H1 (cell line): ENCODE results near the gene RAB40C. TPM values are rescaled to one million over a fixed set of nuclear protein-coding genes. Genes with fewer than 3 reads are reported as not detected.

Experiments
- CTCF ChIA-PET: fragments of 300-600 bp; sonication (Branson Sonifier 250); formaldehyde crosslinking; loops from one replicate; lab custom pipeline; 2021; ENCODE audit not compliant: partially characterized antibody; lab: Charles Lee
- POLR2A ChIA-PET: fragments of 300-600 bp; sonication (Branson Sonifier 250); formaldehyde crosslinking; loops from one replicate; lab custom pipeline; 2021; ENCODE audit warnings: inconsistent platforms; ENCODE audit not compliant: partially characterized antibody; lab: Charles Lee
- DNase-seq, 2 experiments: peaks; one replicate each; pipeline versions ENCODE4 v3.0.0 to v3.0.0-alpha.2; 2010 to 2022; ENCODE audit warnings: low spot score in 2 of 2, low read depth in 1 of 2, mixed read lengths in 1 of 2
- FAIRE-seq: peaks from 2 replicates; lab custom pipeline; 2011; peaks lifted over from hg19 to GRCh38; lab: Jason Lieb, UNC
- H2AFZ ChIP-seq: 2 replicates; pipeline ENCODE4 v1.8.1; 2012; ENCODE audit warnings: low read length, inconsistent platforms
- H2AK5ac ChIP-seq: 2 replicates; pipeline ENCODE4 v1.6.1; 2013; ENCODE audit warnings: low read depth, low read length
- H2BK120ac ChIP-seq: replicated peaks from 2 replicates; pipeline ENCODE3; 2013; ENCODE audit warnings: low read depth, low read length, inconsistent platforms
- H2BK12ac ChIP-seq: 2 replicates; pipeline ENCODE4 v1.6.1; 2013; ENCODE audit warnings: low read depth, low read length
- H2BK15ac ChIP-seq: 2 replicates; pipeline ENCODE4 v1.6.1; 2013; ENCODE audit warnings: low read length
- H2BK20ac ChIP-seq: 2 replicates; pipeline ENCODE4 v1.6.1; 2013; ENCODE audit warnings: low read length
- H2BK5ac ChIP-seq: 2 replicates; pipeline ENCODE4 v1.6.1; 2013; ENCODE audit warnings: low read depth, low read length
- H3K14ac ChIP-seq: 2 replicates; pipeline ENCODE4 v1.6.1; 2013; ENCODE audit warnings: inconsistent platforms; ENCODE audit not compliant: insufficient read length
- H3K18ac ChIP-seq: 2 replicates; pipeline ENCODE4 v1.6.1; 2013; ENCODE audit warnings: low read length; ENCODE audit errors: extremely low read depth
- H3K23ac ChIP-seq: 2 replicates; pipeline ENCODE4 v1.6.1; 2013; ENCODE audit warnings: inconsistent platforms; ENCODE audit not compliant: insufficient read length
- H3K23me2 ChIP-seq: 2 replicates; pipeline ENCODE4 v1.6.1; 2013; ENCODE audit warnings: low read depth, low read length
- H3K27ac ChIP-seq: 2 replicates; pipeline ENCODE4 v1.6.1; 2011; ENCODE audit warnings: low read depth, low read length, inconsistent platforms
- H3K27me3 ChIP-seq, 4 experiments: replicated peaks in 1 of 4; 1 replicate in 1 of 4; 2 replicates in 3 of 4; pipeline versions ENCODE4 v1.6.1 to v1.8.1; 2011 to 2013; ENCODE audit warnings: low read length in 3 of 4, mild to moderate bottlenecking in 3 of 4, inconsistent platforms in 2 of 4, mixed read lengths in 2 of 4, moderate library complexity in 1 of 4; ENCODE audit not compliant: control insufficient read depth in 3 of 4, insufficient read depth in 3 of 4; ENCODE audit errors: extremely low read depth in 1 of 4
- H3K36me3 ChIP-seq, 4 experiments: 2 replicates each; pipeline versions ENCODE4 v1.6.1 to v1.8.1; 2011 to 2013; ENCODE audit warnings: mild to moderate bottlenecking in 4 of 4, low read length in 3 of 4, moderate library complexity in 2 of 4, control low read depth in 1 of 4, inconsistent platforms in 1 of 4; ENCODE audit not compliant: insufficient read depth in 4 of 4, control insufficient read depth in 2 of 4
- H3K4ac ChIP-seq: replicated peaks from 2 replicates; pipeline ENCODE3; 2013; ENCODE audit warnings: low read length, low read depth, mixed read lengths, inconsistent platforms; ENCODE audit not compliant: insufficient read length
- H3K4me1 ChIP-seq, 4 experiments: replicated peaks in 1 of 4; 1 replicate in 1 of 4; 2 replicates in 3 of 4; pipeline versions ENCODE4 v1.6.1 to v1.8.1; 2011 to 2013; ENCODE audit warnings: low read length in 3 of 4, inconsistent platforms in 2 of 4, mixed read lengths in 1 of 4; ENCODE audit not compliant: insufficient read depth in 4 of 4, control insufficient read depth in 3 of 4
- H3K4me2 ChIP-seq, 2 experiments: 2 replicates each; pipeline versions ENCODE4 v1.6.1 to v1.8.1; 2011 to 2013; ENCODE audit warnings: low read depth in 2 of 2, low read length in 2 of 2, control low read depth in 1 of 2, inconsistent platforms in 1 of 2, mild to moderate bottlenecking in 1 of 2; ENCODE audit not compliant: insufficient read depth in 1 of 2
- H3K4me3 ChIP-seq, 4 experiments: fragments of 200-600, 300-600 bp in 1 of 4; sonication (generic), shearing (Covaris generic), sonication (Bioruptor Twin) in 1 of 4; 2 replicates each; pipeline versions ENCODE4 v1.5.1 to v1.8.1; 2011 to 2016; ENCODE audit warnings: low read length in 4 of 4, low read depth in 3 of 4, control low read depth in 2 of 4, inconsistent platforms in 2 of 4, mild to moderate bottlenecking in 2 of 4, mixed read lengths in 1 of 4, moderate library complexity in 1 of 4; ENCODE audit not compliant: insufficient read depth in 2 of 4; ENCODE audit errors: extremely low read depth in 1 of 4
- H3K56ac ChIP-seq: replicated peaks from 2 replicates; pipeline ENCODE3; 2013; ENCODE audit warnings: low read depth, mild to moderate bottlenecking, mixed read lengths, low read length, inconsistent platforms; ENCODE audit not compliant: insufficient read length
- H3K79me1 ChIP-seq: 2 replicates; pipeline ENCODE4 v1.6.1; 2013; ENCODE audit warnings: low read depth, low read length, control low read depth
- H3K79me2 ChIP-seq, 2 experiments: 2 replicates each; pipeline versions ENCODE4 v1.6.1 to v1.8.1; 2012 to 2013; ENCODE audit warnings: low read length in 2 of 2, mild to moderate bottlenecking in 2 of 2, inconsistent platforms in 1 of 2; ENCODE audit not compliant: insufficient read depth in 2 of 2, control insufficient read depth in 1 of 2
- H3K9ac ChIP-seq, 4 experiments: replicated peaks in 1 of 4; 1 replicate in 1 of 4; 2 replicates in 3 of 4; pipeline versions ENCODE4 v1.6.1 to v1.8.1; 2011 to 2013; ENCODE audit warnings: low read depth in 3 of 4, low read length in 3 of 4, control low read depth in 2 of 4, mild to moderate bottlenecking in 2 of 4, moderate library complexity in 2 of 4, inconsistent platforms in 1 of 4; ENCODE audit errors: extremely low read depth in 1 of 4
- H3K9me3 ChIP-seq, 2 experiments: 2 replicates each; pipeline versions ENCODE4 v1.6.1 to v1.8.1; 2012 to 2013; ENCODE audit warnings: mild to moderate bottlenecking in 2 of 2, moderate library complexity in 2 of 2, control low read depth in 1 of 2, inconsistent platforms in 1 of 2, low read depth in 1 of 2, low read length in 1 of 2, mixed read lengths in 1 of 2; ENCODE audit not compliant: insufficient read depth in 2 of 2
- H4K20me1 ChIP-seq, 2 experiments: replicated peaks in 1 of 2; 2 replicates each; pipeline versions ENCODE3 to v1.8.1; 2011 to 2013; ENCODE audit warnings: inconsistent platforms in 2 of 2, low read length in 2 of 2, mild to moderate bottlenecking in 1 of 2; ENCODE audit not compliant: insufficient read depth in 2 of 2, control insufficient read depth in 1 of 2
- H4K5ac ChIP-seq: 2 replicates; pipeline ENCODE4 v1.6.1; 2013; ENCODE audit warnings: low read length, low read depth, mixed read lengths, inconsistent platforms; ENCODE audit not compliant: insufficient read length
- H4K8ac ChIP-seq: 2 replicates; pipeline ENCODE4 v1.8.0; 2013; ENCODE audit warnings: mild to moderate bottlenecking, moderate library complexity, low read length, inconsistent platforms; ENCODE audit not compliant: insufficient read depth; ENCODE audit errors: extremely low read depth
- H4K91ac ChIP-seq: replicated peaks from 2 replicates; pipeline ENCODE3; 2013; ENCODE audit warnings: low read length, mixed read lengths, inconsistent platforms; ENCODE audit not compliant: insufficient read length
- ASH2L ChIP-seq: fragments of 200-600, 300-600 bp; sonication (generic); IDR thresholded peaks from one replicate; pipeline ENCODE4 v1.7.1; 2017; ENCODE audit warnings: low read length
- CHD1 ChIP-seq: IDR thresholded peaks from 2 replicates; pipeline ENCODE4 v1.6.1; 2012; ENCODE audit warnings: low read depth, low read length, improper control_type of control experiment
- JUN ChIP-seq: IDR thresholded peaks from 2 replicates; pipeline ENCODE4 v1.6.1; 2011; ENCODE audit warnings: low read depth, mild to moderate bottlenecking, improper control_type of control experiment, low read length
- PHF8 ChIP-seq: fragments of 200-600 bp; sonication (generic); conservative IDR thresholded peaks from 2 replicates; pipeline ENCODE4 v1.7.1; 2012; ENCODE audit warnings: low read depth, mild to moderate bottlenecking, inconsistent platforms, low read length, moderate library complexity
- SIN3A ChIP-seq, 2 experiments: IDR thresholded peaks in 1 of 2; conservative IDR thresholded peaks in 1 of 2; 2 replicates each; pipeline ENCODE4 v1.6.1; 2011 to 2012; ENCODE audit warnings: low read length in 2 of 2, improper control_type of control experiment in 1 of 2, low read depth in 1 of 2, mild to moderate bottlenecking in 1 of 2
- SIX5 ChIP-seq: IDR thresholded peaks from 2 replicates; pipeline ENCODE4 v1.6.1; 2011; ENCODE audit warnings: mild to moderate bottlenecking, low read depth, low read length
- TBP ChIP-seq: IDR thresholded peaks from 2 replicates; pipeline ENCODE4 v1.6.1; 2011; ENCODE audit warnings: low read depth, low read length, improper control_type of control experiment
- TCF12 ChIP-seq: IDR thresholded peaks from 2 replicates; pipeline ENCODE4 v1.6.1; 2011; ENCODE audit warnings: low read depth, mild to moderate bottlenecking, low read length
- WGBS, 2 experiments: shearing (Covaris generic) in 1 of 2; methylation state at CpG; one replicate each; pipeline versions ENCODE4 v1.1.6 to v1.1.7; 2013 to 2015; ENCODE audit warnings: low lambda C conversion rate in 2 of 2, mixed read lengths in 2 of 2, inconsistent platforms in 1 of 2, low coverage in 1 of 2, missing lambda C conversion rate in 1 of 2; ENCODE audit not compliant: insufficient replicate concordance in 2 of 2, insufficient coverage in 1 of 2, insufficient read length in 1 of 2; ENCODE audit errors: extremely low coverage in 1 of 2, missing lambda C conversion rate in 1 of 2; 5-methylcytosine and 5-hydroxymethylcytosine counted together
- polyA plus RNA-seq, 7 experiments: library from polyadenylated mRNA; depleted of rRNA in 3 of 7; stranded (reverse) in 5 of 7; unstranded in 2 of 7; fragments of >200 nt in 5 of 7; fragments of 200-250 nt in 2 of 7; gene quantifications; 1 replicate in 5 of 7; 2 replicates in 1 of 7; 4 replicates in 1 of 7; pipeline versions ENCODE4 v1.2.1 to v1.2.3, GENCODE V29; 2011 to 2013; ENCODE audit warnings: missing spikeins in 2 of 7, mixed read lengths in 2 of 7
- total RNA-seq: library from RNA; stranded (reverse); fragmentation: NEBNext Ultra II Directional; extraction: Animal tissue kit (Norgen Biotek cat#: 25700); gene quantifications from 2 replicates; pipeline ENCODE4 v1.2.1, GENCODE V29; 2021
- TF ChIP-seq, protein P1 (sequence below): IDR thresholded peaks from 2 replicates; pipeline ENCODE4 v1.6.1; 2012; ENCODE audit warnings: low read length, inconsistent platforms

The RAB40C gene
- total and polyA plus RNA-seq, 2 of the 8 experiments (the other 6 are each of a cell fraction or from before 2014, with no cell fraction given) = 13.9 to 15.6 TPM

DNA sequence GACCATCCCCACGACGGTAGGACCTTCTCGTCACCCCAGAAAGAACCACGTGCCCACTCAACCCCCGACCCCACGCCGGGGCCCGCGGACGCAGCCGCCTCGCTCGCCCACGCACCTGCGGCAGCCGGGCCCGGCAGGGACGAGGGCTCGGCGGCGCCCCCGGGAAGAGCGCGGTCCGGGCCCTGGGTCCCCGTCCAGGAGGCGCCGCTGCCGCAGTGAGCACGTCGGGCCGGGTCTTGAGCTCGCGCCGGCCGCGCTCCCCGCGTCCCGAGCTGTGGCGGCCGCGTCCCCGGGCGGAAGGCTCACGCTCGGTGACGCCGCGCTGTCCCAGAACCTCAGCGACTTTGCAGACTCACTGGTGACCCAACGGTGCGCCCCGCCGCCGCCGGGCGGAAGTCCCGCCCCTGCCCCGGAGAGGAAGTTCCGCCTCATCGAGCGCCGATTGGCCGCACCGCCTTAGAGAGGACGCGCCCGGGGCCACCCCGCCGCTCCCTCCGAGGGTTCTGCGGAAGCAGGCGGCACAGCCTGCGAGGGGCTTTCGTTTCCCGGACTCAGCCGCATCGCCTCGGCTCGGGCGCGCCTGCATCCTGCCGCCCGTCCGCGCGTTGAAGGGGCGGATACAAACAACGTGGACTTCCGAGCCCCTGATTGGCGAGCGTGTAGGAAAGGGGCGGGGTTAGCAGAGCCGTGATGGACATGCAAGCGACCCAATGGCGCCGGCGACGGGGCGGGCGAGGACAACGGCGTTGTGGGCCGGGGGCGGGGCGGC lies 793 bp upstream of the RAB40C start:
- Histone ChIP-seq H2BK5ac (peak overlapping the region; percentile 99), H3K4me1 (peaks cover 0 to 19% (median 11%) of the 10 kb centered on the region in 4 experiments; a peak in 6 of 7 replicates), H2BK15ac (peak overlapping the region; percentile 81; the same call in 1 of the 2 replicates), H3K27ac (peak overlapping the region; percentile 99), H3K23me2 (peaks cover 9% of the 10 kb centered on the region), H3K79me2 (peaks cover 0 to 15% of the 10 kb centered on the region in 2 experiments; a peak in 2 of 4 replicates), H3K4me3 (peak overlapping the region; percentile 90 to 94 (median 91)), H2BK120ac (peak overlapping the region; percentile 83), H3K9ac (peak overlapping the region; percentile 89 to 95 (median 93)), H4K5ac (peak overlapping the region; percentile 100), H3K4ac (peak overlapping the region; percentile 91), H3K18ac (peak overlapping the region; percentile 99), H3K4me2 (peak overlapping the region; percentile 78 to 81), H4K91ac (peak overlapping the region; percentile 98), H2AK5ac (no peak overlapping the region; the same call in 1 of the 2 replicates), H2AFZ (peak overlapping the region; percentile 56; the same call in 1 of the 2 replicates), H3K79me1 (peaks cover 8% of the 10 kb centered on the region; the same call in 1 of the 2 replicates), H4K20me1 (peaks cover 16 to 43% of the 10 kb centered on the region in 2 experiments), H3K9me3 (no peaks in the 10 kb centered on the region), H4K8ac (peak overlapping the region; percentile 100), H2BK20ac (no peak overlapping the region), H2BK12ac (peak overlapping the region; percentile 75; the same call in 1 of the 2 replicates), H3K56ac (peak overlapping the region; percentile 99), H3K27me3 (peaks cover 0 to 45% (median 29%) of the 10 kb centered on the region in 4 experiments; a peak in 5 of 7 replicates), H3K23ac (no peak overlapping the region), H3K14ac (no peak overlapping the region), H3K36me3 (no peaks in the 10 kb centered on the region)
- FAIRE-seq = no peak
- ChIA-PET CTCF (interaction anchor here (0.7 to 4.3 kb wide), 4 partner anchors 9 to 33 kb away, joined by 3 to 30 read pairs (median 4); no protein-coding TSS in a partner anchor), POLR2A (interaction anchor here (0.9 to 2.3 kb wide), 15 partner anchors 9 to 101 kb away, joined by 3 to 9 read pairs (median 4); partner anchors contain the start of genes METTL26, STUB1, WDR24 and WDR90)
- 1% methylated on average over 32 of the region's 107 CpGs; no CpG with 5 or more reads in 1 of the 2 experiments for WGBS, 2 experiments
- DNase-seq = peak; percentile 73 to 100
- TF ChIP-seq TBP (peak; percentile 60; the same call in 1 of the 2 replicates), JUN (no peak), CHD1 (no peak), SIX5 (no peak), SIN3A (conservative IDR thresholded peaks at IDR 0.05 in 1 of 2, IDR thresholded peaks at IDR 0.05 in 1 of 2; ENCODE audit: low read depth in 1 of 2, low read length in 2 of 2) (no peak; a peak in 2 of 4 replicates), ASH2L (peak; percentile 37), PHF8 (peak; percentile 75), TCF12 (no peak)
- TF ChIP-seq, protein P1, sequence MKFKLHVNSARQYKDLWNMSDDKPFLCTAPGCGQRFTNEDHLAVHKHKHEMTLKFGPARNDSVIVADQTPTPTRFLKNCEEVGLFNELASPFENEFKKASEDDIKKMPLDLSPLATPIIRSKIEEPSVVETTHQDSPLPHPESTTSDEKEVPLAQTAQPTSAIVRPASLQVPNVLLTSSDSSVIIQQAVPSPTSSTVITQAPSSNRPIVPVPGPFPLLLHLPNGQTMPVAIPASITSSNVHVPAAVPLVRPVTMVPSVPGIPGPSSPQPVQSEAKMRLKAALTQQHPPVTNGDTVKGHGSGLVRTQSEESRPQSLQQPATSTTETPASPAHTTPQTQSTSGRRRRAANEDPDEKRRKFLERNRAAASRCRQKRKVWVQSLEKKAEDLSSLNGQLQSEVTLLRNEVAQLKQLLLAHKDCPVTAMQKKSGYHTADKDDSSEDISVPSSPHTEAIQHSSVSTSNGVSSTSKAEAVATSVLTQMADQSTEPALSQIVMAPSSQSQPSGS = no peak
